PFSK-1 (cell line): ENCODE data around the gene BCR.

Source experiments
- POLR2AphosphoS5 ChIP-seq: IDR thresholded peaks from 2 replicates; pipeline ENCODE4 v1.6.1; 2012; ENCODE audit warnings: low read depth, mild to moderate bottlenecking, control low read depth, low read length, moderate library complexity
- REST ChIP-seq, 2 experiments: IDR thresholded peaks; 2 replicates each; pipeline versions ENCODE4 v1.6.1 to v1.8.0; 2011 to 2012; ENCODE audit warnings: low read depth in 2 of 2, low read length in 2 of 2, control low read depth in 1 of 2, inconsistent platforms in 1 of 2, mild to moderate bottlenecking in 1 of 2, moderate library complexity in 1 of 2; ENCODE audit not compliant: insufficient read depth in 1 of 2
- TAF1 ChIP-seq: IDR thresholded peaks from 2 replicates; pipeline ENCODE4 v1.6.1; 2012; ENCODE audit warnings: low read length, control low read depth, borderline replicate concordance; ENCODE audit not compliant: insufficient read depth

DNA sequence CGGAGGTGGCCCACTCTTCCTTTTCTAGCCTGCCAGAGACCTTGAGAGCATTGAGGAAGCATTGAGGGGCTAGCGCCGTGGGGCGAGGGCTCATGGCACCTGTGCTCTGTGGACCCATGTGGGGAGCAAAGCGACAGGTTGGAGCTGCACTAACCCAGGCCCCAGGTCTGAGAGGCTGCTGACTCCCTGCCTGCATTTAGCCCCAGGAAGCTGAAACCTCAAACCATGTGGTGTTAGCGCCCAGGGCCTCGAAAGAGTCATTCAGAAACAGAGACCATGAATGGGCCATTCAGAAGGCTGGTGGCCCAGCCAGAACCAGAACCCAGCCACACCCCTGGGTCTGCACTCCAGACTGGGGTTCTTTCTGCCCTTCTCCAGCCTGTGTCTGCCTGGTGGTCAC, 88.6 kb downstream of the BCR start:
- TF ChIP-seq POLR2AphosphoS5 (no peak), TAF1 (no peak), REST (IDR thresholded peaks at IDR 0.05; ENCODE audit: insufficient read depth in 1 of 2, low read depth in 2 of 2, low read length in 2 of 2) (no peak)
